Choroid plexus epithelial cell (primary cell): ENCODE measurements around the gene PCGF3.
"Not testable (repeated sequence)": the region's sequence is repeated elsewhere in the genome, so short reads cannot be mapped to it uniquely, and the experiment has no call there.

Experiments used
- DNase-seq: peaks from one replicate; pipeline ENCODE4 v3.0.0-alpha.2; 2010; ENCODE audit warnings: low read depth
- H3K4me3 ChIP-seq: 2 replicates; pipeline ENCODE4 v1.5.1; 2011; ENCODE audit warnings: low read depth, mild to moderate bottlenecking, control low read depth, low read length, moderate library complexity
- CTCF ChIP-seq: conservative IDR thresholded peaks from 2 replicates; pipeline ENCODE4 v1.5.1; 2011; ENCODE audit warnings: low read depth, mild to moderate bottlenecking, control low read depth, inconsistent platforms, low read length, moderate library complexity

PCGF3 gene

DNA sequence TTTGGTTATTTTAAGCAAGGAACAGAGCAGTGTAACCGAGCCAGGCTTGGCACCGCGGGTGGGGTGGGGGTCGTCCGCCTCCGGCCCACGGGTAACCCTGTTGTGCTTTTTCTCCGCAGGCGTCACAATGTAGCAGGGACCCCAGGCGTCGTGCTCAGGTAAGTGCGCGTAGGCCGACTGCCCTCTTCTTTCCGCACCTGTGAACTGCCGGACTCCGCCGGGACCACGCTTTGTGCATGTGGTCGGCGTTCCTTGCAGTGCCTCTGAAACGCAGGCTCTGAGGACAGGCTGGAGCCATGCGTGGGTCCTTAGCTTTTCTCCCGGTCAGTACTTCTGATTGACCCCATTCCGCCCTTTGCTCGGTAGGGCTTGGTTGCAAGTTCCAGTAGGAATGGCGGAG lies 24.9 kb downstream of the PCGF3 start:
- no peak for DNase-seq
- H3K4me3 ChIP-seq, result no peak overlapping the region
- no peak for TF ChIP-seq CTCF

DNA sequence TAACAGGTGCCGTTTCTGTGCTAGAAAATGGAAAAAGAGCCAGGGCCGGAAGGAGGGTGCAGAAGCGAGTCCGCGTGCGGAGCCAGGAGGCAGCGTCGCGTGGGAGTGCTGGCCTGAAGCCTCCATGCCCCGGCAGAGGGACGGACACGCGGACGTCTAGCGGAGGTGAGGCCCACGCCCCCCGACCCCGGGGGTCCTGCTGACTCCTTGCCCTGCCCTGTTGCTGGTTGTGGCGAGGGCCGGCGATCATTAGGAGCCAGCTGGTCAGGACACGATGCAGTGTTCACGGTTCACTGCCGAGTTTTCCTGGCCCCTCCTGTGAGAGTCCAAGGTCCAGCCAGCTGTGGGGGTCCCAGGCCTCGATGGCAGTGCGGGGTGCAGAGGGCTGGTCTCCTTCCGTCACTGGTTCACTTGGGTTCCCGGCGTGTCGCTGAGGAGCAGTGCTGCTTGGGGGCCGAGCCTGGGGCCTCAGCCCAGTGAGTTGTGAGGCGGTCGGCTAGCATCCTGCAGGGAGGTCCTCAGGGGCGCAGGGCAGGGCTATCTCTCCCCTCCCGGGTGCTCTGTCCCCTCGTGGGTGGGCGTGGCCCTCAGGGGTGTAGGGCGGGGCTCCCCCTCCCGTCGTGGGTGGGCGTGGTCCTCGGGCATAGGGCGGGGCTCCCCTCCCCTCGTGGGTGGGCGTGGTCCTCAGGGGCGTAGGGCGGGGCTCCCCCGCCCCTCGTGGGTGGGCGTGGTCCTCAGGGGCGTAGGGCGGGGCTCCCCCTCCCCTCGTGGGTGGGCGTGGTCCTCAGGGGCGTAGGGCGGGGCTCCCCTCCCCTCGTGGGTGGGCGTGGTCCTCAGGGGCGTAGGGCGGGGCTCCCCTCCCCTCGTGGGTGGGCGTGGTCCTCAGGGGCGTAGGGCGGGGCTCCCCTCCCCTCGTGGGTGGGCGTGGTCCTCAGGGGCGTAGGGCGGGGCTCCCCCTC lies 25.6 kb downstream of the PCGF3 start:
- H3K4me3 ChIP-seq, DNase-seq: not testable (repeated sequence)

GRCh38 chr4:731954-732353 lies 26.3 kb downstream of the PCGF3 start:
- DNase-seq, H3K4me3 ChIP-seq: not testable (repeated sequence)

- H3K4me3 ChIP-seq, result no peak overlapping the region
- DNase-seq, result no peak
- TF ChIP-seq CTCF, result no peak
Observed at GRCh38 chr4:732486-732885, 26.9 kb downstream of the PCGF3 start.

- no peak for DNase-seq
- no peak overlapping the region for H3K4me3 ChIP-seq
- no peak for TF ChIP-seq CTCF
Observed at GRCh38 chr4:732911-733630, 27.4 kb downstream of the PCGF3 start.

- no peak for DNase-seq
- no peak overlapping the region for H3K4me3 ChIP-seq
- no peak for TF ChIP-seq CTCF
Observed at GRCh38 chr4:733631-733980, 28.0 kb downstream of the PCGF3 start.

DNA sequence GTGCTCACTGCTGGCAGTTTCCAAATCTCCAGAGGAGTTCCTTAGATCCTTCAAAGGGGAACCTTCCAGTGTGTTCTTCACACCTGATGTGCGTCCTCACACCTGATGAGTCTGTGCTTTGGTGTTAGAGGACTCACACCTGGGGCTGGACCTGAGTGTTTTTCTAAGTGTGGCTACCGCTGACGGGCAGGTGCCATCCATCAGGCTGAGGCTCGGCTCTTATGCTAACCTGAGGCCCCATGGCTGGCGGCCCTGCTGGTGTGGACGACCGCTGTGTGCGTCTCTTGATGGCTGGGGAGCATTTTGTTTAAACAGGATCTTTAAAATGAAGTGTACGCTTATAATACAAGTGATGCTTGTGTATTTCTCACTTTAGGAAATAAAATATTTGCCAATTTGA lies 28.4 kb downstream of the PCGF3 start:
- no peak for DNase-seq
- no peak for TF ChIP-seq CTCF
- H3K4me3 ChIP-seq, result no peak overlapping the region

GRCh38 chr4:734951-735350 lies 29.3 kb downstream of the PCGF3 start:
- no peak overlapping the region for H3K4me3 ChIP-seq
- no peak for TF ChIP-seq CTCF
- DNase-seq, result no peak
